ENCODE data around the gene PLA2G15.

Gene PLA2G15, protein sequence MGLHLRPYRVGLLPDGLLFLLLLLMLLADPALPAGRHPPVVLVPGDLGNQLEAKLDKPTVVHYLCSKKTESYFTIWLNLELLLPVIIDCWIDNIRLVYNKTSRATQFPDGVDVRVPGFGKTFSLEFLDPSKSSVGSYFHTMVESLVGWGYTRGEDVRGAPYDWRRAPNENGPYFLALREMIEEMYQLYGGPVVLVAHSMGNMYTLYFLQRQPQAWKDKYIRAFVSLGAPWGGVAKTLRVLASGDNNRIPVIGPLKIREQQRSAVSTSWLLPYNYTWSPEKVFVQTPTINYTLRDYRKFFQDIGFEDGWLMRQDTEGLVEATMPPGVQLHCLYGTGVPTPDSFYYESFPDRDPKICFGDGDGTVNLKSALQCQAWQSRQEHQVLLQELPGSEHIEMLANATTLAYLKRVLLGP

DNA sequence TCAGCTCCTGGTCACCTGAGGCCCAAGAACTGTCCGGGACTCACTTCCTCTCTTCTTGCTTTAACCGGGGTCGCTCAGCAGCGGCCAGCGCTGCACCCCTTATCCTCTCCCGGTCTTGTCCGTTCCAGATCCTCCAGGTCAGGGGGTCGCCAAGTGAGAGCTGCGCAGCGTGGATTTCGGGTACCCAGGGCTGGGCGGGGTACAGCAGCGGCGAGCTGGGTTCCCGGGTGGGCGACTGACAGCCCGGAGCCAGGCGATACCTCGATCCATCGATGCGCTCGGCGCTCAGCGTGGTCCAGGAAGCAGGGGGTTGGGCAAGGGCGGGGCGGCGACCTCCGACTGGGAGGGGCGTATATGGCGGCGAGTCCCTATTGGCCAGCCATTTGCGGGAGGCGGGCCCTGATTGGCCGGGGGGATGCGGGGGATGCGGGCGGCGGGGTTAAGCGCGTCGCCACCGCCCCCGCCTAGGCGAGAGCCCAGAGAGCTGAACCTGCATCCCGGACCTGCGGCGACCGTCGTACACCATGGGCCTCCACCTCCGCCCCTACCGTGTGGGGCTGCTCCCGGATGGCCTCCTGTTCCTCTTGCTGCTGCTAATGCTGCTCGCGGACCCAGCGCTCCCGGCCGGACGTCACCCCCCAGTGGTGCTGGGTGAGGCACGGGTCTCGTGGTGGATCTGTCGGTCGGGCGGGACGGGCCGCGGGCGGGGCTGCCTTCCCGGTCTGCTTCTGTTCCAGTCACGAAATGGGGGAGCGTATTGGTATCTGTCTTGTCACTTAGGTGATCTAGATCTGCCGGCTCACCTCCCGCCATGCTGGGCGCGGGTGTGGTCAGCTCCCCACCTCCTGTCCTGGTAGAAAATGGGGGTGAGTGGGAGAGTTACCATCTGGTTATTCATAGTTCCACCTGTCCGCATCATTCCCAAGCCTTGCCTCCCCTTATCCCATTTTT, at the start of gene PLA2G15:
Gene PLA2G15 (plus strand): TSS at position 471 of the 951 bp plus-strand sequence. CDS start 54 bp downstream, at position 525.
- CTCF ChIA-PET, result interaction anchor here (0.9 to 7.2 kb wide), 5 partner anchors 12 to 152 kb away, joined by 3 to 67 read pairs (median 12); partner anchors contain the start of gene SLC7A6
- TF ChIP-seq, protein P1, sequence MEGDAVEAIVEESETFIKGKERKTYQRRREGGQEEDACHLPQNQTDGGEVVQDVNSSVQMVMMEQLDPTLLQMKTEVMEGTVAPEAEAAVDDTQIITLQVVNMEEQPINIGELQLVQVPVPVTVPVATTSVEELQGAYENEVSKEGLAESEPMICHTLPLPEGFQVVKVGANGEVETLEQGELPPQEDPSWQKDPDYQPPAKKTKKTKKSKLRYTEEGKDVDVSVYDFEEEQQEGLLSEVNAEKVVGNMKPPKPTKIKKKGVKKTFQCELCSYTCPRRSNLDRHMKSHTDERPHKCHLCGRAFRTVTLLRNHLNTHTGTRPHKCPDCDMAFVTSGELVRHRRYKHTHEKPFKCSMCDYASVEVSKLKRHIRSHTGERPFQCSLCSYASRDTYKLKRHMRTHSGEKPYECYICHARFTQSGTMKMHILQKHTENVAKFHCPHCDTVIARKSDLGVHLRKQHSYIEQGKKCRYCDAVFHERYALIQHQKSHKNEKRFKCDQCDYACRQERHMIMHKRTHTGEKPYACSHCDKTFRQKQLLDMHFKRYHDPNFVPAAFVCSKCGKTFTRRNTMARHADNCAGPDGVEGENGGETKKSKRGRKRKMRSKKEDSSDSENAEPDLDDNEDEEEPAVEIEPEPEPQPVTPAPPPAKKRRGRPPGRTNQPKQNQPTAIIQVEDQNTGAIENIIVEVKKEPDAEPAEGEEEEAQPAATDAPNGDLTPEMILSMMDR (IDR thresholded peaks at IDR 0.05; ENCODE audit: insufficient read depth, low read length, missing control alignments), result no peak
- POLR2A ChIA-PET, result interaction anchor here (0.6 to 3.3 kb wide), 4 partner anchors 20 to 300 kb away, joined by 3 to 17 read pairs (median 4); partner anchors contain the start of genes PRMT7, SLC7A6 and SLC7A6OS
- peak; percentile 73 for DNase-seq (ENCODE audit: low read depth, low spot score)
- peak within 1 kb of the TSS; percentile 99 for H3K4me3 ChIP-seq (ENCODE audit: low read depth, low read length)

DNA sequence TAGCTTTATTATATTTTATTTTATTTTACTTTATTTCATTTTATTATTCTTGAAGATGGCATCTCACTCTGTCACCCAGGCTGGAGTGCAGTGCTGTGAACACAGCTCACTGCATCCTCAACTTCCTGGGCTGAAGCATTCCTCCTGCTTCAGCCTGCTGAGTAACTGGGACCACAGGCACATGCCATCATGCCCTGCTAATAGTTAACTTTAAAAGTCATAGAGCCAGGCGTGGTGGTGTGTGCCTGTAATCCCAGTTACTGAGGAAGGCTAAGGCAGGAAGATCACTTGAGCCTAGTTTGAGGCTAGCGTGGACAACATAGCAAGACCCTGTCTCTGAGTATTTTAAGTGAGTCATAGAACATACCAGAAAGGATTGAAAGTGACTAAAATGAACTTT, 47.9 kb upstream of the PLA2G15 start:
- ChIA-PET CTCF (interaction anchor here (0.6 to 2.3 kb wide), 4 partner anchors 19 to 156 kb away, joined by 3 to 9 read pairs (median 4); no protein-coding TSS in a partner anchor), POLR2A (no interaction called here)
- DNase-seq (ENCODE audit: low read depth, low spot score), result no peak
- TF ChIP-seq, protein P1 (IDR thresholded peaks at IDR 0.05; ENCODE audit: insufficient read depth, low read length, missing control alignments), result no peak
- H3K4me3 ChIP-seq (ENCODE audit: low read depth, low read length), result no peak overlapping the region

DNA sequence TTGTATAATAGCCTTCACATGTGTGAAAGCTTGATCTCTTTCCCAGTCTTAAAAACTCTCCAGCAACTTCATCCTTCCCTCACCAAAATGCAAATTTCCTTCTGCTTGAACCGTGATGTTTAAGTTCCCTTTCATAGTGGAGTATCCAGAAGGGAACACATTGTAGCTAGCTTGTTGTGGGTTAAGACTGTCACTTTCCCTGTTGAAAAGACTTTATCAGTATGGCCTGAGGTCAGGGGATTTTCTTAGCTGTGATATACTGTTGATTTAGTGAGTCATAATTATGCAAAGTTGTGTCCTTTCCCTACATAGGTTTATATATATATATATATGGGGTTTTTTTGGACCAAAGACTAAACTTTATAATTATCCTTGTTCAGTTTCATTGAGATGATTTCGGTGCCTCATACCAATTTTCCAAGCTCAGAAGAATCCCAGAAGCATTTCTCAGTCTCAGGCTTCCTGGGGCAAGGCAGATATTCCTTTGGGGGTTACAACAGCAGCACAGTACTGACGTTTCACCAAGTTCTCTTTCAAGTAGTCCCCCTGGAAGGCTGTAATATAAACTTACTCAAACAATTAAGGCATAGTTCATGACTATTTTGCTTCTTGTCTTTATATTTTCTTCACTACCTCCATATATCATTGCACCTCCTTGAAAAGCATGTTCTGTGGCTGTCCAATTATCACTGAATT, 44.9 kb upstream of the PLA2G15 start:
- no peak for DNase-seq (ENCODE audit: low read depth, low spot score)
- TF ChIP-seq, protein P1 (IDR thresholded peaks at IDR 0.05; ENCODE audit: insufficient read depth, low read length, missing control alignments), result no peak
- ChIA-PET POLR2A (no interaction called here), CTCF (interaction anchor here (1.3 kb wide), 1 partner anchor 30 kb away, joined by 4 read pairs; no protein-coding TSS in a partner anchor)
- H3K4me3 ChIP-seq (ENCODE audit: low read depth, low read length), result no peak overlapping the region

DNA sequence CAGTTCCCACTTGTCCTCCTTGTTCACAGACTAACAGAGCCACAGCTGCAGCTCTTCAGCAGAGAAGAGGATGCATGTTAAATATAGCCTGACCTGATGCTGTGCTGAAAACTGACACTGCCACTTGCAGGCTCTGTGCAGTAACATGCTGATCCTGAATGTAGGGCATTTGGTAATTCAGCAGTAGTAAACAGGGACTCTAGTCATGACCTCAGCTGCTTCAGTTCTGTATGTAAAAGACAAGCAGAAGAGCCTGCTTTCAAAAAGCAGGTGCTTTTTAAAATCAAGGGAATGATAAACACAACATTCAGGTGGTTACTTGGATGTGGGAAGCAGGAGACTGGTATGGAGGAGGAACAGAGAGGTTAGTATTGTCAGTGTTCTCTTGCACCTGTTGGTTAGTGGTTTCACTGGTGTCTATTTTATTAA, 43.1 kb upstream of the PLA2G15 start:
- no peak for DNase-seq (ENCODE audit: low read depth, low spot score)
- no peak overlapping the region for H3K4me3 ChIP-seq (ENCODE audit: low read depth, low read length)
- TF ChIP-seq, protein P1 (IDR thresholded peaks at IDR 0.05; ENCODE audit: insufficient read depth, low read length, missing control alignments), result no peak
- ChIA-PET POLR2A (no interaction called here), CTCF (no interaction called here)

DNA sequence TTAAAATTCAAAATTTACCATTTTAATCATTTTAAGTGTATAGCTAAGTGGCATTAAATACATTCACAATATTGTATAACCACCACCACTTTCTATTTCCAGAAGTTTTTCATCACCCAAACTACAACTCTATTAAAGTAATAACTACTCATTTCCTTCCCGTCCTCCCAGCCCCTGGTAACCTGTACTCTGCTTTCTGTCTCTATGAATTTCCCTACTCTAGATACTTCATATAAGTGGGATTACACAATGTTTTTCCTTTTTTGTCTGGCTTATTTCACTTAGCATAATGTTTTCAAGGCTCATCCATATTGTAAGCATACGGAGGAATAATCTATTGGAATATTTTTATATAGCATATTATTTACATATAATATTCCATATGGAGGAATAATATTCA, 38.9 kb upstream of the PLA2G15 start:
- no peak overlapping the region for H3K4me3 ChIP-seq (ENCODE audit: low read depth, low read length)
- no peak for DNase-seq (ENCODE audit: low read depth, low spot score)
- TF ChIP-seq, protein P1 (IDR thresholded peaks at IDR 0.05; ENCODE audit: insufficient read depth, low read length, missing control alignments), result no peak
- CTCF ChIA-PET, result interaction anchor here (1.3 kb wide), 1 partner anchor 123 kb away, joined by 3 read pairs; no protein-coding TSS in a partner anchor
- POLR2A ChIA-PET, result no interaction called here
